GM12878 (cell line): ENCODE data around the gene RDM1. TPM values are rescaled to one million over a fixed set of nuclear protein-coding genes. Genes with fewer than 3 reads are reported as not detected.

Experiments used
- ATAC-seq: fragments of 200-7000 bp; cut with Tn5 transposase; 3 replicates; pipeline ENCODE4 v1.9.1; 2020; ENCODE audit warnings: mild to moderate bottlenecking, moderate library complexity
- BruUV-seq: library from RNA; stranded (reverse); fragments of 400-500 nt; replicated peaks from 2 replicates; lab custom pipeline; 2021; lab: Mats Ljungman, UMichigan
- CTCF ChIA-PET: fragments of 300-600 bp; sonication (Branson Sonifier 250); formaldehyde crosslinking; extraction: SDS; loops from one replicate; lab custom pipeline; 2021; ENCODE audit warnings: inconsistent platforms; lab: Yijun Ruan, JAX
- POLR2A ChIA-PET: fragments of 350-600 bp; formaldehyde crosslinking; extraction: SDS; loops from one replicate; lab custom pipeline; 2021; ENCODE audit warnings: inconsistent platforms; lab: Charles Lee
- RAD21 ChIA-PET: fragments of 300-600 bp; sonication (Branson Sonifier 250); formaldehyde crosslinking; loops from one replicate; lab custom pipeline; 2023; ENCODE audit warnings: antibody characterized with exemption; ENCODE audit not compliant: unreplicated experiment; lab: Charles Lee
- SMC1A ChIA-PET: fragments of 300-600 bp; sonication (Branson Sonifier 250); formaldehyde crosslinking; loops from one replicate; lab custom pipeline; 2023; ENCODE audit not compliant: unreplicated experiment, uncharacterized antibody; lab: Charles Lee
- DNase-seq: peaks from one replicate; pipeline ENCODE4 v3.0.0-alpha.2; 2011; ENCODE audit warnings: low read depth, low spot score
- FAIRE-seq: peaks from 3 replicates; lab custom pipeline; 2011; peaks lifted over from hg19 to GRCh38; lab: Jason Lieb, UNC
- H2AFZ ChIP-seq: 2 replicates; pipeline ENCODE4 v1.6.0; 2011; ENCODE audit warnings: low read depth, low read length, control low read depth; ENCODE audit not compliant: control insufficient read depth
- H3K27ac ChIP-seq: 2 replicates; pipeline ENCODE4 v1.5.1; 2011; ENCODE audit warnings: control low read depth; ENCODE audit not compliant: control insufficient read depth, insufficient read depth
- H3K27me3 ChIP-seq, 2 experiments: replicated peaks in 1 of 2; 2 replicates each; pipeline versions ENCODE4 v1.6.0 to v1.6.1; 2011; ENCODE audit warnings: low read length in 1 of 2; ENCODE audit not compliant: control insufficient read depth in 2 of 2, insufficient read depth in 2 of 2
- H3K36me3 ChIP-seq, 2 experiments: 2 replicates each; pipeline ENCODE4 v1.5.1; 2011; ENCODE audit warnings: low read length in 1 of 2; ENCODE audit not compliant: control insufficient read depth in 2 of 2, insufficient read depth in 2 of 2
- H3K4me1 ChIP-seq: 2 replicates; pipeline ENCODE4 v1.6.1; 2011; ENCODE audit warnings: mild to moderate bottlenecking, low read length, moderate library complexity, mixed read lengths; ENCODE audit not compliant: control insufficient read depth, insufficient read depth
- H3K4me2 ChIP-seq: 2 replicates; pipeline ENCODE4 v1.6.0; 2011; ENCODE audit warnings: control low read depth; ENCODE audit not compliant: control insufficient read depth, insufficient read depth
- H3K4me3 ChIP-seq: fragments of 200-600 bp; sonication (generic); 2 replicates; pipeline ENCODE4 v1.5.1; 2016
- H3K79me2 ChIP-seq: 2 replicates; pipeline ENCODE4 v1.6.0; 2011; ENCODE audit warnings: low read length; ENCODE audit not compliant: control insufficient read depth, insufficient read depth
- H3K9ac ChIP-seq: 2 replicates; pipeline ENCODE4 v1.8.0; 2011; ENCODE audit warnings: low read length, control low read depth, mixed read lengths; ENCODE audit not compliant: control insufficient read depth, insufficient read depth
- H3K9me3 ChIP-seq: replicated peaks from 3 replicates; pipeline ENCODE4 v1.5.1; 2011; ENCODE audit warnings: mild to moderate bottlenecking, low read length; ENCODE audit not compliant: control insufficient read depth, insufficient read depth
- H4K20me1 ChIP-seq: 2 replicates; pipeline ENCODE4 v1.6.0; 2011; ENCODE audit not compliant: control insufficient read depth, insufficient read depth
- CBFB ChIP-seq: IDR thresholded peaks from 2 replicates; pipeline ENCODE4 v1.6.1; 2016; ENCODE audit warnings: antibody characterized with exemption, low read depth
- EGR1 ChIP-seq, 2 experiments: IDR thresholded peaks; 1 replicate in 1 of 2; 2 replicates in 1 of 2; pipeline ENCODE4 v1.6.1; 2011 to 2012; ENCODE audit warnings: low read depth in 2 of 2, low read length in 2 of 2, borderline replicate concordance in 1 of 2, mild to moderate bottlenecking in 1 of 2, moderate library complexity in 1 of 2
- GATAD2B ChIP-seq: fragments of 450-650 bp; conservative IDR thresholded peaks from 2 replicates; pipeline ENCODE4 v1.6.1; 2017; ENCODE audit warnings: low read depth, mild to moderate bottlenecking, moderate library complexity
- JUNB ChIP-seq: IDR thresholded peaks from 2 replicates; pipeline ENCODE4 v1.6.1; 2016; ENCODE audit warnings: antibody characterized with exemption, mild to moderate bottlenecking
- KAT2A ChIP-seq: conservative IDR thresholded peaks from 2 replicates; pipeline ENCODE4 v1.6.1; 2011; ENCODE audit warnings: low read depth, low read length; ENCODE audit not compliant: control insufficient read depth
- KDM1A ChIP-seq: fragments of 200-600 bp; sonication (generic); IDR thresholded peaks from 2 replicates; pipeline ENCODE4 v1.6.1; 2016; ENCODE audit warnings: borderline replicate concordance
- MYC ChIP-seq: IDR thresholded peaks from 2 replicates; pipeline ENCODE4 v1.6.1; 2011; ENCODE audit warnings: mild to moderate bottlenecking, low read length, moderate library complexity, inconsistent platforms; ENCODE audit not compliant: insufficient read depth, insufficient replicate concordance, insufficient read length, severe bottlenecking
- NBN ChIP-seq: fragments of 450-650 bp; IDR thresholded peaks from 2 replicates; pipeline ENCODE4 v1.6.1; 2016
- NR2C1 ChIP-seq: fragments of 450-650 bp; IDR thresholded peaks from 2 replicates; pipeline ENCODE4 v1.6.1; 2017; ENCODE audit warnings: antibody characterized with exemption, mild to moderate bottlenecking, moderate library complexity
- NR2F1 ChIP-seq: fragments of 450-650 bp; conservative IDR thresholded peaks from 2 replicates; pipeline ENCODE4 v1.6.1; 2017; ENCODE audit warnings: mild to moderate bottlenecking
- RAD21 ChIP-seq: IDR thresholded peaks from 2 replicates; pipeline ENCODE4 v1.6.1; 2011; ENCODE audit warnings: mild to moderate bottlenecking, low read depth, low read length, moderate library complexity; ENCODE audit not compliant: insufficient read depth
- SMARCA5 ChIP-seq: fragments of 450-650 bp; IDR thresholded peaks from 2 replicates; pipeline ENCODE4 v1.6.1; 2017; ENCODE audit warnings: mild to moderate bottlenecking
- TCF3 ChIP-seq: IDR thresholded peaks from 2 replicates; pipeline ENCODE4 v1.6.1; 2012; ENCODE audit warnings: low read depth, mild to moderate bottlenecking, low read length, borderline replicate concordance; ENCODE audit not compliant: insufficient read depth
- ZNF207 ChIP-seq: fragments of 450-650 bp; IDR thresholded peaks from 2 replicates; pipeline ENCODE4 v1.6.1; 2014; ENCODE audit warnings: antibody characterized with exemption, mild to moderate bottlenecking, borderline replicate concordance
- ZNF217 ChIP-seq: fragments of 450-650 bp; IDR thresholded peaks from 2 replicates; pipeline ENCODE4 v1.6.1; 2017; ENCODE audit warnings: antibody characterized with exemption, mild to moderate bottlenecking
- in situ Hi-C: fragments of 300-500 bp; cut with MboI; formaldehyde crosslinking; loops from 9 replicates; pipeline ENCODE4 v1.14.3; 2018; ENCODE audit warnings: mixed read lengths
- intact Hi-C: fragments of 100-400 bp; cut with micrococcal nuclease; formaldehyde crosslinking; loops from one replicate; pipeline ENCODE4 v1.14.2; 2022; ENCODE audit not compliant: unreplicated experiment
- polyA plus RNA-seq, 11 experiments: library from polyadenylated mRNA; depleted of rRNA in 4 of 11; unstranded in 6 of 11; stranded (reverse) in 5 of 11; fragments of >200 nt; fragmentation: Nextera tagmentation in 4 of 11; fragmentation: Illumina TruSeq in 1 of 11; extraction: Ambion mirVana in 4 of 11; extraction: Trizol in 1 of 11; gene quantifications; 1 replicate in 1 of 11; 2 replicates in 10 of 11; pipeline versions ENCODE4 v1.2.1 to v1.2.3, GENCODE V29; 2011 to 2016; ENCODE audit warnings: inconsistent platforms in 2 of 11, missing spikeins in 2 of 11, low read depth in 1 of 11
- total RNA-seq, 4 experiments: library from RNA; depleted of rRNA in 3 of 4; stranded (reverse); fragments of >200 nt in 3 of 4; fragmentation: Illumina TruSeq in 1 of 4; extraction: Trizol in 1 of 4; gene quantifications; 2 replicates each; pipeline versions ENCODE4 v1.2.1 to v1.2.3, GENCODE V29; 2013 to 2021
- TF ChIP-seq, protein P1 (sequence below): fragments of 450-650 bp; IDR thresholded peaks from 2 replicates; pipeline ENCODE4 v1.6.1; 2017; ENCODE audit warnings: mild to moderate bottlenecking
- TF ChIP-seq, protein P2 (sequence below): fragments of 450-650 bp; IDR thresholded peaks from 2 replicates; pipeline ENCODE4 v1.6.1; 2017; ENCODE audit warnings: borderline replicate concordance
- TF ChIP-seq, protein P3 (sequence below): fragments of 450-650 bp; IDR thresholded peaks from 2 replicates; pipeline ENCODE4 v1.6.1; 2017; ENCODE audit warnings: mild to moderate bottlenecking, moderate library complexity

RDM1 gene
- total and polyA plus RNA-seq, 10 of the 15 experiments (the other 5 are each of a cell fraction or from before 2014, with no cell fraction given) = 5.7 to 18.4 (median 10.7) TPM

DNA sequence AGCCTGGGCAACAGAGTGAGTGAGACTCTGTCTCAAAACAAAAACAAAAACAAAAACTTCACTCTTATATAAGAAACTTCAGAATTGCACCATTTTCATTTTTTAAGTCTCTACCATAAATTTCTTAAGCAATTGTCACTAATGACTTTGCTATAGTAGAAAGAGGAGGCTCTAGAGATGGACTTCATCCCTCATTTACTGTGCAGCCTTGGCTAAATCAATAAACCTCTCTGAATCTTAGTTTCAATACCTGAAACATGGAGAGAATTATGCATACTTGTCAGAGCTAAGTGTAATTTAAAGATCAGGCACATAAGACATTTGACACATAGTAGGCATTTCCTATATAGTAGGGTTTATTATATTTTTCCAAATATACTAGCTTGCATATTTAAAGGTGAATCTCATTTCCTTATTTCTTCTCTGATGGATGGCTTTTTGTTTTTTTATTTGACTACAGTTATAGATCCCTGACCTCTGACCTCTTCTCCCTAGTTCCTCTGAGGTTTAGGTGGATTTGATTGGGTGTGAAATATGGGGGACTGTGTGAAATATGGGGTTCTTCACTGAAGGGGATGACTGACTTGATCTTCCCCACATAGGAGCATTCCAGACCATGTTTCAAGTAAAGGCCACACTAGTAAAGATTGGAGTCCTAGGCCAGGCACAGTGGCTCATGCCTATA, 53.1 kb downstream of the RDM1 start:
- Histone ChIP-seq H3K9me3 (no peaks in the 10 kb centered on the region), H4K20me1 (no peaks in the 10 kb centered on the region), H3K9ac (no peak overlapping the region), H2AFZ (no peak overlapping the region), H3K4me2 (no peak overlapping the region), H3K79me2 (no peaks in the 10 kb centered on the region), H3K36me3 (no peaks in the 10 kb centered on the region), H3K27ac (no peak overlapping the region), H3K27me3 (no peaks in the 10 kb centered on the region), H3K4me3 (no peak overlapping the region), H3K4me1 (peaks cover 28% of the 10 kb centered on the region)
- ChIA-PET SMC1A (interaction anchor here (0.7 to 14.1 kb wide), 10 partner anchors 16 to 271 kb away, joined by 3 to 155 read pairs (median 3); no protein-coding TSS in a partner anchor), RAD21 (interaction anchor here (1.0 to 7.0 kb wide), 4 partner anchors 15 to 68 kb away, joined by 3 to 125 read pairs (median 4); no protein-coding TSS in a partner anchor), POLR2A (interaction anchor here (0.6 to 4.0 kb wide), 5 partner anchors 9 to 204 kb away, joined by 3 to 56 read pairs (median 5); partner anchors contain the start of gene HEATR9), CTCF (interaction anchor here (1.0 to 2.5 kb wide), 9 partner anchors 11 to 99 kb away, joined by 3 to 11 read pairs (median 5); no protein-coding TSS in a partner anchor)
- no peak for FAIRE-seq
- no TSS peak for BruUV-seq
- in situ Hi-C loops = no loop called here
- DNase-seq = no peak
- intact Hi-C loops = no loop called here
- no peak for ATAC-seq
- TF ChIP-seq ZNF217 (peak; percentile 47; the same call in 1 of the 2 replicates), KDM1A (no peak), SMARCA5 (peak; percentile 77; the same call in 1 of the 2 replicates), NR2C1 (peak; percentile 55; the same call in 1 of the 2 replicates), EGR1 (IDR thresholded peaks at IDR 0.05; ENCODE audit: borderline replicate concordance in 1 of 2, low read depth in 2 of 2, low read length in 2 of 2) (no peak), TCF3 (no peak), MYC (no peak), ZNF207 (no peak), NBN (no peak), RAD21 (no peak), KAT2A (no peak), NR2F1 (peak; percentile 60), JUNB (no peak), GATAD2B (no peak), CBFB (no peak)
- TF ChIP-seq, protein P1, sequence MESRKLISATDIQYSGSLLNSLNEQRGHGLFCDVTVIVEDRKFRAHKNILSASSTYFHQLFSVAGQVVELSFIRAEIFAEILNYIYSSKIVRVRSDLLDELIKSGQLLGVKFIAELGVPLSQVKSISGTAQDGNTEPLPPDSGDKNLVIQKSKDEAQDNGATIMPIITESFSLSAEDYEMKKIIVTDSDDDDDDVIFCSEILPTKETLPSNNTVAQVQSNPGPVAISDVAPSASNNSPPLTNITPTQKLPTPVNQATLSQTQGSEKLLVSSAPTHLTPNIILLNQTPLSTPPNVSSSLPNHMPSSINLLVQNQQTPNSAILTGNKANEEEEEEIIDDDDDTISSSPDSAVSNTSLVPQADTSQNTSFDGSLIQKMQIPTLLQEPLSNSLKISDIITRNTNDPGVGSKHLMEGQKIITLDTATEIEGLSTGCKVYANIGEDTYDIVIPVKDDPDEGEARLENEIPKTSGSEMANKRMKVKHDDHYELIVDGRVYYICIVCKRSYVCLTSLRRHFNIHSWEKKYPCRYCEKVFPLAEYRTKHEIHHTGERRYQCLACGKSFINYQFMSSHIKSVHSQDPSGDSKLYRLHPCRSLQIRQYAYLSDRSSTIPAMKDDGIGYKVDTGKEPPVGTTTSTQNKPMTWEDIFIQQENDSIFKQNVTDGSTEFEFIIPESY = no peak
- TF ChIP-seq, protein P2, sequence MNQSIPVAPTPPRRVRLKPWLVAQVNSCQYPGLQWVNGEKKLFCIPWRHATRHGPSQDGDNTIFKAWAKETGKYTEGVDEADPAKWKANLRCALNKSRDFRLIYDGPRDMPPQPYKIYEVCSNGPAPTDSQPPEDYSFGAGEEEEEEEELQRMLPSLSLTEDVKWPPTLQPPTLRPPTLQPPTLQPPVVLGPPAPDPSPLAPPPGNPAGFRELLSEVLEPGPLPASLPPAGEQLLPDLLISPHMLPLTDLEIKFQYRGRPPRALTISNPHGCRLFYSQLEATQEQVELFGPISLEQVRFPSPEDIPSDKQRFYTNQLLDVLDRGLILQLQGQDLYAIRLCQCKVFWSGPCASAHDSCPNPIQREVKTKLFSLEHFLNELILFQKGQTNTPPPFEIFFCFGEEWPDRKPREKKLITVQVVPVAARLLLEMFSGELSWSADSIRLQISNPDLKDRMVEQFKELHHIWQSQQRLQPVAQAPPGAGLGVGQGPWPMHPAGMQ = no peak
- TF ChIP-seq, protein P3, sequence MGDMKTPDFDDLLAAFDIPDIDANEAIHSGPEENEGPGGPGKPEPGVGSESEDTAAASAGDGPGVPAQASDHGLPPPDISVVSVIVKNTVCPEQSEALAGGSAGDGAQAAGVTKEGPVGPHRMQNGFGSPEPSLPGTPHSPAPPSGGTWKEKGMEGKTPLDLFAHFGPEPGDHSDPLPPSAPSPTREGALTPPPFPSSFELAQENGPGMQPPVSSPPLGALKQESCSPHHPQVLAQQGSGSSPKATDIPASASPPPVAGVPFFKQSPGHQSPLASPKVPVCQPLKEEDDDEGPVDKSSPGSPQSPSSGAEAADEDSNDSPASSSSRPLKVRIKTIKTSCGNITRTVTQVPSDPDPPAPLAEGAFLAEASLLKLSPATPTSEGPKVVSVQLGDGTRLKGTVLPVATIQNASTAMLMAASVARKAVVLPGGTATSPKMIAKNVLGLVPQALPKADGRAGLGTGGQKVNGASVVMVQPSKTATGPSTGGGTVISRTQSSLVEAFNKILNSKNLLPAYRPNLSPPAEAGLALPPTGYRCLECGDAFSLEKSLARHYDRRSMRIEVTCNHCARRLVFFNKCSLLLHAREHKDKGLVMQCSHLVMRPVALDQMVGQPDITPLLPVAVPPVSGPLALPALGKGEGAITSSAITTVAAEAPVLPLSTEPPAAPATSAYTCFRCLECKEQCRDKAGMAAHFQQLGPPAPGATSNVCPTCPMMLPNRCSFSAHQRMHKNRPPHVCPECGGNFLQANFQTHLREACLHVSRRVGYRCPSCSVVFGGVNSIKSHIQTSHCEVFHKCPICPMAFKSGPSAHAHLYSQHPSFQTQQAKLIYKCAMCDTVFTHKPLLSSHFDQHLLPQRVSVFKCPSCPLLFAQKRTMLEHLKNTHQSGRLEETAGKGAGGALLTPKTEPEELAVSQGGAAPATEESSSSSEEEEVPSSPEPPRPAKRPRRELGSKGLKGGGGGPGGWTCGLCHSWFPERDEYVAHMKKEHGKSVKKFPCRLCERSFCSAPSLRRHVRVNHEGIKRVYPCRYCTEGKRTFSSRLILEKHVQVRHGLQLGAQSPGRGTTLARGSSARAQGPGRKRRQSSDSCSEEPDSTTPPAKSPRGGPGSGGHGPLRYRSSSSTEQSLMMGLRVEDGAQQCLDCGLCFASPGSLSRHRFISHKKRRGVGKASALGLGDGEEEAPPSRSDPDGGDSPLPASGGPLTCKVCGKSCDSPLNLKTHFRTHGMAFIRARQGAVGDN = no peak
